ENCODE results near the gene AFTPH.

DNA sequence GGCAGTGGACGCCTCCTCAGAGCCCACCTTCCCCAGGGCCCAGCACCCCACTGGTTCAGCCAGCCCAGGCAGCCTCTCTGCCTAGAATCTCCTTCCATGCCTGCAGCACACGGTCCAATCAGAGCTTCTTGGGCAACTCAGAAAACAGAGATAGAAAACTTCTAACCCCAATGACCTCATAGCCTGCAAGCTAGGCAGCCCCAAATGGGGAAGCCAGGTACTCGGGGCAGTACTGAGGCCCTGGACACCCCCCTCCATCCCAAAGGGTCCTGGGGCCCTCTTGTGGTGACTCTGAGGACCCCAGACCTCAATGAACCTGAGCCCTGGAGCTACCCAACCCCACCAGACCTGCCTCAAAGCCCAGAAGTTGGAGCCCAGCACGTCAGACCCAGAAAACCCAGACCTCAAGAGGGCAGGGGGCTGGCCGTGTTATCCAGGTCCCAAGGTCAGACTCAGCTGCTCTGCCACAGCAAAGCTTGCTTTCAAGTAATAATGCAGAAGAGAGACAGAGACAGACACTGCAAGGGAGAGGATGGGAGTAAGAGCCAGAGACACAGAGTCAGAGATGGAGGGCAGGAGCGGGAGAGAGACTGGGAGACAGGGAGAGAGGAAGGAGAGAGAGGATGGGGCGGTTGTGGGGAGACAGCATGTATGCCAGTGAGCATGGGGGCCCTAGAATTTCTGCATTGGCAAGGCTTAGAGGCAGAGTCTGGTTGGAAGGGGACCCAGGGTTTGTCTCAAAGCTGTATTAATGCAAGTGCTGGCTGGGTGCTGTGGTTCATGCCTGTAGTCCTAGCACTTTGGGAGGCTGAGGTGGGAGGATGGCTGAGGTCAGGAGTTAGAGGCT, 101.4 kb downstream of the AFTPH start:
- TF ChIP-seq, protein P1, sequence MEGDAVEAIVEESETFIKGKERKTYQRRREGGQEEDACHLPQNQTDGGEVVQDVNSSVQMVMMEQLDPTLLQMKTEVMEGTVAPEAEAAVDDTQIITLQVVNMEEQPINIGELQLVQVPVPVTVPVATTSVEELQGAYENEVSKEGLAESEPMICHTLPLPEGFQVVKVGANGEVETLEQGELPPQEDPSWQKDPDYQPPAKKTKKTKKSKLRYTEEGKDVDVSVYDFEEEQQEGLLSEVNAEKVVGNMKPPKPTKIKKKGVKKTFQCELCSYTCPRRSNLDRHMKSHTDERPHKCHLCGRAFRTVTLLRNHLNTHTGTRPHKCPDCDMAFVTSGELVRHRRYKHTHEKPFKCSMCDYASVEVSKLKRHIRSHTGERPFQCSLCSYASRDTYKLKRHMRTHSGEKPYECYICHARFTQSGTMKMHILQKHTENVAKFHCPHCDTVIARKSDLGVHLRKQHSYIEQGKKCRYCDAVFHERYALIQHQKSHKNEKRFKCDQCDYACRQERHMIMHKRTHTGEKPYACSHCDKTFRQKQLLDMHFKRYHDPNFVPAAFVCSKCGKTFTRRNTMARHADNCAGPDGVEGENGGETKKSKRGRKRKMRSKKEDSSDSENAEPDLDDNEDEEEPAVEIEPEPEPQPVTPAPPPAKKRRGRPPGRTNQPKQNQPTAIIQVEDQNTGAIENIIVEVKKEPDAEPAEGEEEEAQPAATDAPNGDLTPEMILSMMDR (IDR thresholded peaks at IDR 0.05): no peak
- TF ChIP-seq POLR2A (IDR thresholded peaks at IDR 0.05): no peak

All from uterus (tissue), 2 donors.